LNCaP clone FGC (cell line): ENCODE measurements around the gene C4orf17.
A peak's percentile ranks its signal among the peaks of the same experiment; 100 is the strongest.

Experiments
- DNase-seq: peaks from one replicate; pipeline ENCODE4 v3.0.0-alpha.2; 2011; ENCODE audit warnings: low read depth
- H3K4me3 ChIP-seq: 2 replicates; pipeline ENCODE4 v1.5.1; 2011; ENCODE audit warnings: mild to moderate bottlenecking, low read depth, low read length, control low read depth
- TF ChIP-seq, protein P1 (sequence below): IDR thresholded peaks from 2 replicates; pipeline ENCODE4 v1.5.1; 2012; ENCODE audit warnings: mild to moderate bottlenecking; ENCODE audit not compliant: control insufficient read depth, insufficient read depth; ENCODE audit errors: extremely low read depth

The C4orf17 gene

DNA sequence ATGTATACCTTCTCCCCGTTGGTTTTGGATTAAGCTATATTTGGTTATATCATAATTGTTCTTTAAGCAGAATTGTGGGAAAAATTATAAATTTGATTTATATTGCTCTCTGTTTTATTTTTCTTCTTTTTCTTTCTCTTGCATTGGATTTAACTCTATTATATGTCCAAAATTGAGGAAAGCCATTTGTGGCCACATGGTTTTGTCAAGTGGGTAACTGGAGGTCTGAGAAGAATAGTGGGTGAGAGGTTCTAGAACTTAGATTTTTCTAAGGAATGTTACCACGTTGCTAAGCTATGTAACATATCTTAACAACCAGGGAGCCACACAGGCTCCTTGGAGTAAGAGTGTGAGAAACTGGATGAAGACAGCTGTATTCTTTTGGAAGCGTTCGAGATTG is at the start of gene C4orf17:
Gene C4orf17 (plus strand): TSS at position 301 of the 400 bp plus-strand sequence. CDS start 2,061 bp downstream, outside the sequence.
- TF ChIP-seq, protein P1, sequence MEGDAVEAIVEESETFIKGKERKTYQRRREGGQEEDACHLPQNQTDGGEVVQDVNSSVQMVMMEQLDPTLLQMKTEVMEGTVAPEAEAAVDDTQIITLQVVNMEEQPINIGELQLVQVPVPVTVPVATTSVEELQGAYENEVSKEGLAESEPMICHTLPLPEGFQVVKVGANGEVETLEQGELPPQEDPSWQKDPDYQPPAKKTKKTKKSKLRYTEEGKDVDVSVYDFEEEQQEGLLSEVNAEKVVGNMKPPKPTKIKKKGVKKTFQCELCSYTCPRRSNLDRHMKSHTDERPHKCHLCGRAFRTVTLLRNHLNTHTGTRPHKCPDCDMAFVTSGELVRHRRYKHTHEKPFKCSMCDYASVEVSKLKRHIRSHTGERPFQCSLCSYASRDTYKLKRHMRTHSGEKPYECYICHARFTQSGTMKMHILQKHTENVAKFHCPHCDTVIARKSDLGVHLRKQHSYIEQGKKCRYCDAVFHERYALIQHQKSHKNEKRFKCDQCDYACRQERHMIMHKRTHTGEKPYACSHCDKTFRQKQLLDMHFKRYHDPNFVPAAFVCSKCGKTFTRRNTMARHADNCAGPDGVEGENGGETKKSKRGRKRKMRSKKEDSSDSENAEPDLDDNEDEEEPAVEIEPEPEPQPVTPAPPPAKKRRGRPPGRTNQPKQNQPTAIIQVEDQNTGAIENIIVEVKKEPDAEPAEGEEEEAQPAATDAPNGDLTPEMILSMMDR: no peak
- no peak for DNase-seq
- H3K4me3 ChIP-seq: no peak within 1 kb of the TSS

DNA sequence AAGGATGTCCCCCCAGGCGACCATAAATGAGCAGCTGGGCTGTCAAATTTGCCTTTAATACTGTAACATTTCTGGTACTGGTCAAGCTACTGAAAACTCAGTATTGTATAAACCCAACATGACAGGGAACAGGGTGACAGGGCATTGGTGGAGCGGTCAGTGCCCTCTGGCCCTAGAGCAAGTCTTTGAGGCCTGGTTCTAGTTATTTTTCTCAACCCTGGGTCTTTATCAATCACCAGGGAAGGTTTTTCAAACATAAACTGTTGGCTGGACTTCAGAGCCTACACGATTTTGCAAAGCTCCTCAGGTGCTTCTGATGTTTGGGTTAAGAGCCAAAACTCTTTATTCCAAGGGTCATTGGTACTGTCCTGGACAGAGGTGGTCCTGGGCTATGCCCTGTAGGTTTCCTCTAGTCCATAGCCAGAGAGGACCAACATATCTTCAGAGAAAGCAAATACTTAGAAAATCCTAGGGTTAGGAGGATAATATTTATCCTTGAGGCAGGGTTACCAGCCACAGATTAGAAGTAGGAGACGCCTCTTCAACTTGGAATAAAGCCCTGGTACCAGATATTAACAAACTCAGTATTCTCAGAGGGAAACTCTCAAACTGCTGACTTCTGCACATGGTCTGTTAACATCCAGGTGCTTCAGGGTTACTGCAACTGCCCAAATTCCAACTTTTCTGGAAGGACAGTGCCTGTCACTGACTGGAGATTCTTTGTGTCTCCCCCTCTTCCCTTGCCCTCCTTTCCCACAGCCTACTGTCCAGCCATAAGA is 49.0 kb upstream of the C4orf17 start:
- TF ChIP-seq, protein P1: no peak
- no peak for DNase-seq
- no peak overlapping the region for H3K4me3 ChIP-seq

DNA sequence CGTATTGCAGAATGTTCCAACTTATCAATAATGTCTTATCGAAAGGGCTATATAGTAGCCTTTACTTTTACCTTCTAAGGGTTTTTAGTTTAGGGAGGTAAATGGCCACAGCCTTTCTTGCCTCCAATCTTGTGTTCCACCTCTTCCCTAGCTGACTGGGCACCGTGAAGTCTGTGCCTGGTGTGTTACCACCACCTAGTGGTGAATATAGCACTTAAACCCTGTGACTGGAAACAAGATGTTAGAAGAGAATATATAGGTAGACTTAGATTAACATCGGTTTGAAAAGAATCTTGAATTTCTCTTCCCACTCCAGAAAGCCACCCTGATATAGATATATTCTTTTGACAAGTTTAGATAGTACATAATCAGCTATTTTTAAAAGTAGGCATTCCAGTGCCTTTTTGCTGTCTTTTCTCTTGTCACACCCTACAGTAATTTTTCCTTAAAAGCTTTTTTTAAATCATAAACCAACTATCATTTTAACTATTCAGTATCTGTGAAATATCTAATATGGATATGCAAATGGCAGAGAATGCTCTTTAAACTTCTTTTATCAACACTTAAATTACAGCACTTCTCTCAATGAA is 47.9 kb upstream of the C4orf17 start:
- DNase-seq: peak; percentile 46
- TF ChIP-seq, protein P1: peak; percentile 89
- no peak overlapping the region for H3K4me3 ChIP-seq

DNA sequence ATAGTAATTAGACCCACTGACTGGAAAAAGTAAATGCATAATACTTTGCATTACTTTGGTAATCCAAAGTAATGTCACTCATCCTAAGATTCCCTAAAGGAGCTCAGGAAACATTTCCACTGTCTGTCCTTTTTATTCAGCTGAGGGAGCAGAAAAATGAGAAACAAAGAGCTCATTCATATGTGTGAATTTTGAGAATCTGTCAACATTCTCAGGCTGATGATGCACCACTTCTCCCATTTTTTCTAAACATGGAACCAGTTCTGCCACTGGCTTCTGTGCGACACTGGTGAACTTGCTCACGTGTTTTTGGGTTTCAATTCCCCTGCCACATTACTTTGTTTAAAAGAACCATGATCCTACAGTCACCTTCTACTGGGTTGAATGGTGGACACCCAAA is 47.3 kb upstream of the C4orf17 start:
- TF ChIP-seq, protein P1: no peak
- no peak overlapping the region for H3K4me3 ChIP-seq
- DNase-seq: no peak

DNA sequence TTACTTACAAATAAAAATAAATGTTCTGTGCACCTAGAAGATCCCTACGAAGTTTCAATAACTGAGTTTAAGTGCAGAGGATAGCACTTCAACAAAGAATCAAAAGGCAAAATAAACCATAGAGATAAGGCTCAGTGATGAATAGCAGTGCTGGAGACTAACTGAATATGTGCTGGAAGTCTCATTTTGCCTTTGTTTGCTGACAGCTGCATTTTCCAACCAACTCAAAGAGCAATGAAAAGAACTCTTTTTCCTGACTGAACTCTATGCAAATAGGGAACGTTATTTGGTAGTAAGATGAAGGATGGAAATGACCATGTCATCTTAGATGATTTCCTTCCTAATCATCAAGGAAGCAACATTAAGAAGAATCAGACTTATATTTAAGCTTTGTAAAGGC is 42.9 kb upstream of the C4orf17 start:
- TF ChIP-seq, protein P1: no peak
- no peak for DNase-seq
- no peak overlapping the region for H3K4me3 ChIP-seq

DNA sequence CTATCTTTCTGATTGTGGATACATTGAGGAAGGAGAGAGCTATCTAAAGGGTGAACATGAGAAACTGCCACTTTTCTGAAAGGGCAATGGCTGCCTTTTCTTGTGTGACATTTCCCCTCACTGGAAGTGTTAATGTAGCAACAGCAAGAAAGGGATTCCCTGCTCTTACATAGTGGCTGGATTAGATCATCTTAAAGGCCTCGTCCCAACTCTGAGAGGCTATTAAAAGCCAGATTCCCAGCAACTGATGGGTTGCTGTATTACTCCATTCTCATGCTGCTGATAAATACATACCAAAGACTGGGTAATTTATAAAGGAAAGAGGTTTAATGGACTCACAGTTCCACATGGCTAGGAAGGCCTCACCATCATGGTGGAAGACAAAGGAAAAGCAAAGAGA is 41.9 kb upstream of the C4orf17 start:
- H3K4me3 ChIP-seq: no peak overlapping the region
- DNase-seq: no peak
- TF ChIP-seq, protein P1: no peak
